ENCODE measurements around the gene NTN1.

DNA sequence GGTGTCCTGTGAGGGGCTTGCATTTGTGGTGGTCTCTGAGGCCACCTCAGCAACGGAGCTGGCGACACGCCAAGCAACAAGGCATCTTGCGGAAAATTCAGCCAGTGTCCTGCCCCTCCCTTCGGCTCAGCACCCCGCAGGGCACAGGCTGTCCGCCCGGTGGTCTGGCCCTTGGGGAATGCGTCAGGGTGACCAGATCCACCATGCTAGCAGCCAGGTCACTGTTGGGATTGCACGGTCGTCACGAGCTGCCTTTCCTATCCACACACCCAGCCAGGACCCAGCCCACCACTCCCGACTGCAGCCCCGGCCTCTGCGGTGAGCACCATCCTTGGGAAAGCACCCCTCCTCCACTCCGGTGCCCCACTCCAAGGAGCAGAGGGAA lies 221.2 kb downstream of the NTN1 start:
- TF ChIP-seq, protein P1, sequence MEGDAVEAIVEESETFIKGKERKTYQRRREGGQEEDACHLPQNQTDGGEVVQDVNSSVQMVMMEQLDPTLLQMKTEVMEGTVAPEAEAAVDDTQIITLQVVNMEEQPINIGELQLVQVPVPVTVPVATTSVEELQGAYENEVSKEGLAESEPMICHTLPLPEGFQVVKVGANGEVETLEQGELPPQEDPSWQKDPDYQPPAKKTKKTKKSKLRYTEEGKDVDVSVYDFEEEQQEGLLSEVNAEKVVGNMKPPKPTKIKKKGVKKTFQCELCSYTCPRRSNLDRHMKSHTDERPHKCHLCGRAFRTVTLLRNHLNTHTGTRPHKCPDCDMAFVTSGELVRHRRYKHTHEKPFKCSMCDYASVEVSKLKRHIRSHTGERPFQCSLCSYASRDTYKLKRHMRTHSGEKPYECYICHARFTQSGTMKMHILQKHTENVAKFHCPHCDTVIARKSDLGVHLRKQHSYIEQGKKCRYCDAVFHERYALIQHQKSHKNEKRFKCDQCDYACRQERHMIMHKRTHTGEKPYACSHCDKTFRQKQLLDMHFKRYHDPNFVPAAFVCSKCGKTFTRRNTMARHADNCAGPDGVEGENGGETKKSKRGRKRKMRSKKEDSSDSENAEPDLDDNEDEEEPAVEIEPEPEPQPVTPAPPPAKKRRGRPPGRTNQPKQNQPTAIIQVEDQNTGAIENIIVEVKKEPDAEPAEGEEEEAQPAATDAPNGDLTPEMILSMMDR (IDR thresholded peaks at IDR 0.05; ENCODE audit: poor library complexity), result no peak
- no peak for TF ChIP-seq EZH2 (IDR thresholded peaks at IDR 0.05; ENCODE audit: borderline replicate concordance)

All from hepatocyte (in vitro differentiated cells).